HCT116 (cell line): Measurements from ENCODE around the gene TMEM219. TPM values are rescaled to one million over a fixed set of nuclear protein-coding genes. Genes with fewer than 3 reads are reported as not detected.

ENCODE experiments used
- ATAC-seq: fragments of 200-7000 bp; cut with Tn5 transposase; 2 replicates; pipeline ENCODE4 v1.9.1; 2020; ENCODE audit warnings: mild to moderate bottlenecking, moderate library complexity
- BruUV-seq: library from RNA; stranded (reverse); fragments of 400-500 nt; replicated peaks from 2 replicates; lab custom pipeline; 2021; lab: Mats Ljungman, UMichigan
- CTCF ChIA-PET: fragments of 300-600 bp; sonication (Branson Sonifier 250); formaldehyde crosslinking; loops from one replicate; lab custom pipeline; 2021; ENCODE audit warnings: antibody characterized with exemption; lab: Charles Lee
- POLR2A ChIA-PET: fragments of 300-600, 350-600 bp; sonication (Branson Sonifier 250); formaldehyde crosslinking; loops from one replicate; lab custom pipeline; 2021; ENCODE audit warnings: antibody characterized with exemption; lab: Charles Lee
- RAD21 ChIA-PET, 2 experiments: fragments of 300-600 bp; sonication (Branson Sonifier 250); formaldehyde crosslinking; loops; one replicate each; lab custom pipeline; 2023; ENCODE audit warnings: low total read pairs in 2 of 2; ENCODE audit not compliant: uncharacterized antibody in 2 of 2, unreplicated experiment in 2 of 2, low non-redundant PET in 1 of 2; lab: Charles Lee
- DNase-seq: peaks from one replicate; pipeline ENCODE4 v3.0.0-alpha.2; 2010; ENCODE audit warnings: low read depth, low spot score
- H2AFZ ChIP-seq: fragments of 200-600 bp; shearing (Covaris generic), sonication (generic); 2 replicates; pipeline ENCODE4 v1.6.1; 2017; ENCODE audit warnings: low read depth, mixed run types, mixed read lengths, antibody characterized with exemption, low read length; ENCODE audit not compliant: poor library complexity, severe bottlenecking
- H3K27ac ChIP-seq: 2 replicates; pipeline ENCODE4 v1.5.1; 2012; ENCODE audit warnings: low read depth, low read length
- H3K27me3 ChIP-seq: fragments of 200-600 bp; sonication (generic); 2 replicates; pipeline ENCODE4 v1.6.1; 2016; ENCODE audit warnings: mixed run types, low read length, mixed read lengths; ENCODE audit not compliant: insufficient read depth
- H3K36me3 ChIP-seq, 2 experiments: fragments of 200-500 bp in 1 of 2; fragments of 200-600 bp in 1 of 2; sonication (Bioruptor generic) in 1 of 2; sonication (generic) in 1 of 2; 2 replicates each; pipeline versions ENCODE4 v1.5.1 to v1.6.1; 2014 to 2016; ENCODE audit warnings: low read length in 2 of 2, inconsistent platforms in 1 of 2, mixed read lengths in 1 of 2, mixed run types in 1 of 2; ENCODE audit not compliant: insufficient read depth in 2 of 2, control insufficient read depth in 1 of 2
- H3K4me1 ChIP-seq, 2 experiments: fragments of 200-600 bp in 1 of 2; sonication (generic) in 1 of 2; 2 replicates each; pipeline versions ENCODE4 v1.5.1 to v1.6.1; 2012 to 2017; ENCODE audit warnings: low read length in 2 of 2, inconsistent platforms in 1 of 2, mild to moderate bottlenecking in 1 of 2, mixed read lengths in 1 of 2, mixed run types in 1 of 2, moderate library complexity in 1 of 2; ENCODE audit not compliant: insufficient read depth in 2 of 2, control insufficient read depth in 1 of 2
- H3K4me2 ChIP-seq: fragments of 200-600 bp; sonication (generic); 2 replicates; pipeline ENCODE4 v1.6.1; 2017; ENCODE audit warnings: mixed run types, low read length, mixed read lengths
- H3K4me3 ChIP-seq, 2 experiments: fragments of 200-600 bp in 1 of 2; sonication (generic) in 1 of 2; replicated peaks in 1 of 2; 2 replicates each; pipeline ENCODE4 v1.5.1; 2011 to 2016; ENCODE audit warnings: low read length in 2 of 2, control low read depth in 1 of 2, low read depth in 1 of 2, mild to moderate bottlenecking in 1 of 2, mixed read lengths in 1 of 2, mixed run types in 1 of 2
- H3K79me2 ChIP-seq: fragments of 200-600 bp; sonication (generic); 2 replicates; pipeline ENCODE4 v1.6.1; 2017; ENCODE audit warnings: mild to moderate bottlenecking, mixed run types, low read length, moderate library complexity, mixed read lengths; ENCODE audit not compliant: insufficient read depth
- H3K9ac ChIP-seq: fragments of 200-600 bp; sonication (generic); 2 replicates; pipeline ENCODE4 v1.6.1; 2016; ENCODE audit warnings: low read length, mixed read lengths
- H3K9me2 ChIP-seq: fragments of 200-600 bp; sonication (generic), shearing (Covaris generic); 2 replicates; pipeline ENCODE4 v1.6.1; 2017; ENCODE audit warnings: mixed run types, mild to moderate bottlenecking, moderate library complexity; ENCODE audit not compliant: insufficient read depth
- H3K9me3 ChIP-seq, 2 experiments: fragments of 200-500 bp in 1 of 2; fragments of 200-600 bp in 1 of 2; sonication (Bioruptor generic) in 1 of 2; sonication (generic) in 1 of 2; 2 replicates each; pipeline ENCODE4 v1.6.1; 2014 to 2017; ENCODE audit warnings: low read length in 2 of 2, mixed read lengths in 2 of 2, inconsistent platforms in 1 of 2, low read depth in 1 of 2, mild to moderate bottlenecking in 1 of 2, mixed run types in 1 of 2, moderate library complexity in 1 of 2; ENCODE audit not compliant: control insufficient read depth in 1 of 2, insufficient read depth in 1 of 2
- H4K20me1 ChIP-seq: fragments of 200-600 bp; sonication (generic), shearing (Covaris generic); 2 replicates; pipeline ENCODE4 v1.6.1; 2017; ENCODE audit warnings: mixed run types, mild to moderate bottlenecking, moderate library complexity; ENCODE audit not compliant: insufficient read depth
- EGR1 ChIP-seq: IDR thresholded peaks from 2 replicates; pipeline ENCODE4 v1.6.1; 2012; ENCODE audit warnings: low read depth
- MAX ChIP-seq: IDR thresholded peaks from 2 replicates; pipeline ENCODE4 v1.6.1; 2012
- POLR2AphosphoS5 ChIP-seq: IDR thresholded peaks from 2 replicates; pipeline ENCODE4 v1.6.1; 2011; ENCODE audit warnings: mild to moderate bottlenecking, low read depth, low read length, moderate library complexity
- SIN3A ChIP-seq: IDR thresholded peaks from 2 replicates; pipeline ENCODE4 v1.6.1; 2012; ENCODE audit warnings: low read depth
- SP1 ChIP-seq: IDR thresholded peaks from 2 replicates; pipeline ENCODE4 v1.6.1; 2012; ENCODE audit warnings: low read depth
- TCF7L2 ChIP-seq: IDR thresholded peaks from 2 replicates; pipeline ENCODE4 v1.7.0; 2011; ENCODE audit warnings: borderline replicate concordance, inconsistent platforms; ENCODE audit not compliant: insufficient read depth, insufficient read length; ENCODE audit errors: extremely low read depth
- ZFX ChIP-seq: fragments of 450-650 bp; IDR thresholded peaks from 2 replicates; pipeline ENCODE4 v1.6.1; 2017
- intact Hi-C: fragments of 100-400 bp; cut with micrococcal nuclease; formaldehyde crosslinking; loops from 2 replicates; pipeline ENCODE4 v1.10.0; 2022
- total RNA-seq: library from RNA; stranded (reverse); gene quantifications from one replicate; pipeline ENCODE4 v1.2.1, GENCODE V29; 2021; ENCODE audit not compliant: unreplicated experiment
- TF ChIP-seq, protein P1 (sequence below): IDR thresholded peaks from 2 replicates; pipeline ENCODE4 v1.6.1; 2012; ENCODE audit warnings: low read depth

TMEM219 gene
- total RNA-seq, 1 experiment from 2014 or later = 75.5 TPM

GRCh38 chr16:30009990-30010843, 48.3 kb downstream of the TMEM219 start:
- Histone ChIP-seq H3K27me3 (no peaks in the 10 kb centered on the region), H3K4me1 (no peaks in the 10 kb centered on the region), H3K79me2 (no peaks in the 10 kb centered on the region), H3K27ac (no peak overlapping the region), H3K9me2 (no peaks in the 10 kb centered on the region), H3K36me3 (peaks cover 0 to 4% of the 10 kb centered on the region in 2 experiments; a peak in 2 of 4 replicates), H3K9me3 (no peaks in the 10 kb centered on the region), H3K4me3 (no peak overlapping the region), H2AFZ (no peak overlapping the region), H4K20me1 (no peaks in the 10 kb centered on the region), H3K4me2 (no peak overlapping the region), H3K9ac (no peak overlapping the region)
- ATAC-seq (0 out of 2 replicates have a peak, but pooled peaks have one; percentile 13), DNase-seq (no peak)
- ChIA-PET RAD21 (no interaction called here), CTCF (no interaction called here), POLR2A (interaction anchor here (0.6 kb wide), 1 partner anchor 14 kb away, joined by 3 read pairs; no protein-coding TSS in a partner anchor)
- no TSS peak for BruUV-seq
- intact Hi-C loops = no loop called here
- TF ChIP-seq, protein P1, sequence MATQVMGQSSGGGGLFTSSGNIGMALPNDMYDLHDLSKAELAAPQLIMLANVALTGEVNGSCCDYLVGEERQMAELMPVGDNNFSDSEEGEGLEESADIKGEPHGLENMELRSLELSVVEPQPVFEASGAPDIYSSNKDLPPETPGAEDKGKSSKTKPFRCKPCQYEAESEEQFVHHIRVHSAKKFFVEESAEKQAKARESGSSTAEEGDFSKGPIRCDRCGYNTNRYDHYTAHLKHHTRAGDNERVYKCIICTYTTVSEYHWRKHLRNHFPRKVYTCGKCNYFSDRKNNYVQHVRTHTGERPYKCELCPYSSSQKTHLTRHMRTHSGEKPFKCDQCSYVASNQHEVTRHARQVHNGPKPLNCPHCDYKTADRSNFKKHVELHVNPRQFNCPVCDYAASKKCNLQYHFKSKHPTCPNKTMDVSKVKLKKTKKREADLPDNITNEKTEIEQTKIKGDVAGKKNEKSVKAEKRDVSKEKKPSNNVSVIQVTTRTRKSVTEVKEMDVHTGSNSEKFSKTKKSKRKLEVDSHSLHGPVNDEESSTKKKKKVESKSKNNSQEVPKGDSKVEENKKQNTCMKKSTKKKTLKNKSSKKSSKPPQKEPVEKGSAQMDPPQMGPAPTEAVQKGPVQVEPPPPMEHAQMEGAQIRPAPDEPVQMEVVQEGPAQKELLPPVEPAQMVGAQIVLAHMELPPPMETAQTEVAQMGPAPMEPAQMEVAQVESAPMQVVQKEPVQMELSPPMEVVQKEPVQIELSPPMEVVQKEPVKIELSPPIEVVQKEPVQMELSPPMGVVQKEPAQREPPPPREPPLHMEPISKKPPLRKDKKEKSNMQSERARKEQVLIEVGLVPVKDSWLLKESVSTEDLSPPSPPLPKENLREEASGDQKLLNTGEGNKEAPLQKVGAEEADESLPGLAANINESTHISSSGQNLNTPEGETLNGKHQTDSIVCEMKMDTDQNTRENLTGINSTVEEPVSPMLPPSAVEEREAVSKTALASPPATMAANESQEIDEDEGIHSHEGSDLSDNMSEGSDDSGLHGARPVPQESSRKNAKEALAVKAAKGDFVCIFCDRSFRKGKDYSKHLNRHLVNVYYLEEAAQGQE = no peak
- TF ChIP-seq EGR1 = no peak
- no peak for TF ChIP-seq SIN3A
- no peak for TF ChIP-seq ZFX
- TF ChIP-seq SP1 = no peak
- no peak for TF ChIP-seq TCF7L2
- no peak for TF ChIP-seq MAX
- TF ChIP-seq POLR2AphosphoS5 = no peak
